Esophagus muscularis mucosa (tissue), 3 donors: Measurements from ENCODE around the gene PSG6.
"Not testable (repeated sequence)": the region's sequence is repeated elsewhere in the genome, so short reads cannot be mapped to it uniquely, and the experiment has no call there.

Experiments
- POLR2A ChIP-seq: fragments of 450-650 bp; IDR thresholded peaks from one replicate; pipeline ENCODE4 v1.6.1; 2017; ENCODE audit warnings: antibody characterized with exemption, moderate library complexity, mild to moderate bottlenecking, low read depth
- POLR2AphosphoS5 ChIP-seq, 2 donors: sonication (generic); formaldehyde crosslinking; IDR thresholded peaks; one replicate each; pipeline ENCODE4 v1.6.1; 2017; ENCODE audit warnings: antibody characterized with exemption in 2 of 2
- TF ChIP-seq, protein P1 (sequence below), 3 experiments: fragments of 200-600 bp in 2 of 3; fragments of 450-650 bp in 1 of 3; sonication (generic) in 2 of 3; IDR thresholded peaks; one replicate each; pipeline ENCODE4 v1.5.1; 2017 to 2019; ENCODE audit warnings: antibody characterized with exemption in 3 of 3, mild to moderate bottlenecking in 2 of 3, moderate library complexity in 1 of 3

DNA sequence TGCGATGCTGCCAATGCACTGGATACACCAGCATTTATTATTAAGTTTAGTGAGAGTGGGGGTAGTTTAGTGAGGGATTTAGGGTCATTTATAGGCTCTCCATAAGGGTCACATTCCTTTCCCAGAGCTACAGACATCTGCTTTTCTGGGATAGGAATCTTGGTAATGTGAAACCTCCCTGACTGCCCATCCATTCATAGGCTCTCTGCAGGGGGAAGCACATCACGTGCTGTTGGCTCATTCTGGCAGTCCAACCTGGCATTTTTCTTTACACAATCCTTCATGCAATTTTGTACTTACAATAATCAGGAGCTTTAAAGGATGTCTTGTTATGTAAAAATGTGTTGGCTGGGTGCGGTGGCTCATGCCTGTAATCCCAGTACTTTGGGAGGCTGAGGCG, 17.1 kb downstream of the PSG6 start:
- TF ChIP-seq, protein P1, sequence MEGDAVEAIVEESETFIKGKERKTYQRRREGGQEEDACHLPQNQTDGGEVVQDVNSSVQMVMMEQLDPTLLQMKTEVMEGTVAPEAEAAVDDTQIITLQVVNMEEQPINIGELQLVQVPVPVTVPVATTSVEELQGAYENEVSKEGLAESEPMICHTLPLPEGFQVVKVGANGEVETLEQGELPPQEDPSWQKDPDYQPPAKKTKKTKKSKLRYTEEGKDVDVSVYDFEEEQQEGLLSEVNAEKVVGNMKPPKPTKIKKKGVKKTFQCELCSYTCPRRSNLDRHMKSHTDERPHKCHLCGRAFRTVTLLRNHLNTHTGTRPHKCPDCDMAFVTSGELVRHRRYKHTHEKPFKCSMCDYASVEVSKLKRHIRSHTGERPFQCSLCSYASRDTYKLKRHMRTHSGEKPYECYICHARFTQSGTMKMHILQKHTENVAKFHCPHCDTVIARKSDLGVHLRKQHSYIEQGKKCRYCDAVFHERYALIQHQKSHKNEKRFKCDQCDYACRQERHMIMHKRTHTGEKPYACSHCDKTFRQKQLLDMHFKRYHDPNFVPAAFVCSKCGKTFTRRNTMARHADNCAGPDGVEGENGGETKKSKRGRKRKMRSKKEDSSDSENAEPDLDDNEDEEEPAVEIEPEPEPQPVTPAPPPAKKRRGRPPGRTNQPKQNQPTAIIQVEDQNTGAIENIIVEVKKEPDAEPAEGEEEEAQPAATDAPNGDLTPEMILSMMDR (IDR thresholded peaks at IDR 0.05) = not testable (repeated sequence)
- not testable (repeated sequence) for TF ChIP-seq POLR2A; POLR2AphosphoS5 (IDR thresholded peaks at IDR 0.05)
